HepG2 (cell line): ENCODE data around the gene ANKRD34C. TPM values are rescaled to one million over a fixed set of nuclear protein-coding genes. Genes with fewer than 3 reads are reported as not detected.

ENCODE experiments used
- ARID4A ChIP-seq: sonication (generic); formaldehyde crosslinking; IDR thresholded peaks from 2 replicates; pipeline ENCODE4 v1.5.0; 2020; ENCODE audit warnings: mild to moderate bottlenecking, missing genetic modification reagents, borderline replicate concordance
- CCAR2 ChIP-seq: fragments of 200-400 bp; formaldehyde crosslinking; optimal IDR thresholded peaks from 2 replicates; pipeline ENCODE3; 2018; ENCODE audit warnings: low read depth, mild to moderate bottlenecking, low read length, moderate library complexity
- CEBPB ChIP-seq: IDR thresholded peaks from 2 replicates; pipeline ENCODE4 v1.6.1; 2011; ENCODE audit warnings: low read depth, low read length, improper control_type of control experiment, borderline replicate concordance
- ESRRA ChIP-seq: sonication (generic); formaldehyde crosslinking; IDR thresholded peaks from 2 replicates; pipeline ENCODE4 v1.5.1; 2020; ENCODE audit warnings: mild to moderate bottlenecking, low read depth, missing genetic modification reagents
- HNF1B ChIP-seq: sonication (generic); formaldehyde crosslinking; IDR thresholded peaks from 2 replicates; pipeline ENCODE4 v1.5.1; 2020; ENCODE audit warnings: mild to moderate bottlenecking, moderate library complexity, missing genetic modification reagents
- KMT2B ChIP-seq: IDR thresholded peaks from 2 replicates; pipeline ENCODE4 v1.6.1; 2016; ENCODE audit warnings: missing genetic modification reagents, missing compliant biosample characterization
- RBM39 ChIP-seq: fragments of 200-400 bp; formaldehyde crosslinking; IDR thresholded peaks from one replicate; pipeline ENCODE4 v1.6.1; 2018; ENCODE audit warnings: antibody characterized with exemption, mild to moderate bottlenecking, low read depth, low read length; ENCODE audit not compliant: poor library complexity, severe bottlenecking
- SMYD3 ChIP-seq: sonication (generic); formaldehyde crosslinking; IDR thresholded peaks from 2 replicates; pipeline ENCODE4 v1.8.1; 2023; ENCODE audit warnings: mild to moderate bottlenecking, missing genetic modification reagents
- TAF1 ChIP-seq: sonication (generic); formaldehyde crosslinking; IDR thresholded peaks from 2 replicates; pipeline ENCODE4 v1.4.0; 2020; ENCODE audit warnings: missing genetic modification reagents
- ZBTB44 ChIP-seq: sonication (generic); formaldehyde crosslinking; IDR thresholded peaks from 2 replicates; pipeline ENCODE4 v1.4.0; 2020; ENCODE audit warnings: missing genetic modification reagents
- ZBTB7B ChIP-seq: sonication (generic); formaldehyde crosslinking; IDR thresholded peaks from 2 replicates; pipeline ENCODE4 v1.4.0; 2020; ENCODE audit warnings: missing genetic modification reagents
- ZNF569 ChIP-seq: sonication (generic); formaldehyde crosslinking; IDR thresholded peaks from 2 replicates; pipeline ENCODE4 v1.5.0; 2020; ENCODE audit warnings: mild to moderate bottlenecking, missing genetic modification reagents, moderate library complexity, borderline replicate concordance
- ZNF574 ChIP-seq: sonication (generic); formaldehyde crosslinking; IDR thresholded peaks from 2 replicates; pipeline ENCODE4 v1.4.0; 2020; ENCODE audit warnings: missing genetic modification reagents
- ZNF672 ChIP-seq: sonication (generic); formaldehyde crosslinking; IDR thresholded peaks from 2 replicates; pipeline ENCODE4 v1.8.1; 2022; ENCODE audit warnings: missing genetic modification reagents
- ZNF704 ChIP-seq: sonication (generic); formaldehyde crosslinking; IDR thresholded peaks from 2 replicates; pipeline ENCODE4 v1.8.1; 2023; ENCODE audit warnings: mild to moderate bottlenecking, inconsistent platforms, moderate library complexity, missing genetic modification reagents, borderline replicate concordance
- ZNF766 ChIP-seq: sonication (generic); formaldehyde crosslinking; IDR thresholded peaks from 2 replicates; pipeline ENCODE4 v1.5.0; 2020; ENCODE audit warnings: missing genetic modification reagents, borderline replicate concordance
- polyA plus RNA-seq, 8 experiments: library from polyadenylated mRNA; depleted of rRNA in 3 of 8; stranded (reverse) in 7 of 8; unstranded in 1 of 8; fragments of >200 nt; fragmentation: Illumina TruSeq in 4 of 8; extraction: Trizol in 4 of 8; gene quantifications; 2 replicates each; pipeline versions ENCODE4 v1.2.1 to v1.2.3, GENCODE V29; 2011 to 2016; ENCODE audit warnings: low read depth in 4 of 8, missing spikeins in 1 of 8, mixed read lengths in 1 of 8; ENCODE audit not compliant: insufficient read depth in 1 of 8
- total RNA-seq, 5 experiments: library from RNA; depleted of rRNA; stranded (reverse); fragments of >200 nt; fragmentation: Illumina TruSeq; extraction: Trizol; gene quantifications; 2 replicates each; pipeline ENCODE4 v1.2.3, GENCODE V29; 2016; ENCODE audit warnings: low read depth in 1 of 5

ANKRD34C gene
- total and polyA plus RNA-seq, 2 of the 13 experiments (the other 11 are each of a cell fraction or from before 2014, with no cell fraction given): not detected

- TF ChIP-seq KMT2B (CRISPR knock-in tag) (peak; percentile 80), TAF1 (CRISPR knock-in tag) (peak; percentile 91), ZNF704 (peak; percentile 72), CEBPB (no peak), ZBTB7B (CRISPR knock-in tag) (peak; percentile 63), ZNF574 (CRISPR knock-in tag) (peak; percentile 88), ZNF672 (CRISPR knock-in tag) (no peak), ZBTB44 (CRISPR knock-in tag) (no peak), RBM39 (no peak), HNF1B (CRISPR knock-in tag) (peak; percentile 64; the same call in 1 of the 2 replicates), CCAR2 (no peak), ZNF569 (CRISPR knock-in tag) (0 out of 2 replicates have a peak, but pooled peaks have one; percentile 53), SMYD3 (CRISPR knock-in tag) (0 out of 2 replicates have a peak, but pooled peaks have one; percentile 51), ESRRA (CRISPR knock-in tag) (peak; percentile 46; the same call in 1 of the 2 replicates), ZNF766 (peak; percentile 65), ARID4A (peak; percentile 82; the same call in 1 of the 2 replicates)
Measured at GRCh38 chr15:79310985-79311900, 28.7 kb downstream of the ANKRD34C start, which contains the start of gene TMED3 (continued).
